K562 (cell line): Measurements from ENCODE around the gene UQCRHL. TPM values are rescaled to one million over a fixed set of nuclear protein-coding genes. Genes with fewer than 3 reads are reported as not detected.

ENCODE experiments used
- ARNT ChIP-seq, 2 experiments: fragments of 450-650 bp; IDR thresholded peaks; 2 replicates each; pipeline ENCODE4 v1.6.1; 2016; ENCODE audit warnings: mild to moderate bottlenecking in 1 of 2
- ATF3 ChIP-seq, 2 experiments: fragments of 450-650 bp in 1 of 2; sonication (generic) in 1 of 2; formaldehyde crosslinking in 1 of 2; IDR thresholded peaks in 1 of 2; conservative IDR thresholded peaks in 1 of 2; 2 replicates each; pipeline versions ENCODE4 v1.6.1 to v1.8.1; 2016 to 2023; ENCODE audit warnings: mild to moderate bottlenecking in 2 of 2, moderate library complexity in 2 of 2, inconsistent platforms in 1 of 2, missing genetic modification reagents in 1 of 2
- ATF7 ChIP-seq: fragments of 450-650 bp; IDR thresholded peaks from 2 replicates; pipeline ENCODE4 v1.7.1; 2014; ENCODE audit warnings: mild to moderate bottlenecking, moderate library complexity
- DEAF1 ChIP-seq: fragments of 450-650 bp; formaldehyde crosslinking; IDR thresholded peaks from 2 replicates; pipeline ENCODE4 v1.4.0; 2020; ENCODE audit warnings: mild to moderate bottlenecking, moderate library complexity
- DNMT1 ChIP-seq: fragments of 450-650 bp; IDR thresholded peaks from 2 replicates; pipeline ENCODE4 v1.6.1; 2016; ENCODE audit warnings: antibody characterized with exemption, mild to moderate bottlenecking
- GTF2A2 ChIP-seq: IDR thresholded peaks from 2 replicates; pipeline ENCODE4 v1.6.1; 2016; ENCODE audit warnings: mild to moderate bottlenecking, missing genetic modification characterization, missing compliant biosample characterization
- HSF4 ChIP-seq: fragments of 250-450 bp; sonication (Bioruptor Pico); IDR thresholded peaks from 2 replicates; pipeline ENCODE4 v2.1.2; 2022; ENCODE audit warnings: mild to moderate bottlenecking, moderate library complexity, borderline replicate concordance
- IRF2 ChIP-seq: sonication (generic); formaldehyde crosslinking; IDR thresholded peaks from 2 replicates; pipeline ENCODE4 v1.8.1; 2022; ENCODE audit warnings: mild to moderate bottlenecking, missing genetic modification reagents
- KAT2B ChIP-seq: IDR thresholded peaks from one replicate; pipeline ENCODE4 v1.6.1; 2012; ENCODE audit warnings: low read depth, mild to moderate bottlenecking, control low read depth, inconsistent platforms, low read length, moderate library complexity
- LCOR ChIP-seq: sonication (generic); formaldehyde crosslinking; IDR thresholded peaks from 2 replicates; pipeline ENCODE4 v1.8.0; 2022; ENCODE audit warnings: mild to moderate bottlenecking, missing genetic modification reagents
- MTA2 ChIP-seq: fragments of 450-650 bp; IDR thresholded peaks from 2 replicates; pipeline ENCODE4 v1.6.1; 2016; ENCODE audit warnings: low read depth
- OTX1 ChIP-seq: fragments of 450-650 bp; formaldehyde crosslinking; IDR thresholded peaks from 2 replicates; pipeline ENCODE4 v1.4.0; 2022; ENCODE audit warnings: mild to moderate bottlenecking
- PHTF2 ChIP-seq: fragments of 250-450 bp; sonication (Bioruptor Pico); IDR thresholded peaks from 2 replicates; pipeline ENCODE4 v1.5.0; 2021; ENCODE audit warnings: mild to moderate bottlenecking
- POLR2G ChIP-seq: fragments of 200-400 bp; formaldehyde crosslinking; IDR thresholded peaks from 2 replicates; pipeline ENCODE4 v1.6.1; 2017; ENCODE audit warnings: low read depth, mild to moderate bottlenecking, antibody characterized with exemption, low read length, moderate library complexity
- RBBP5 ChIP-seq: fragments of 200-600 bp; sonication (generic); IDR thresholded peaks from 2 replicates; pipeline ENCODE4 v1.6.1; 2012; ENCODE audit warnings: borderline replicate concordance, mild to moderate bottlenecking, low read length, control low read depth, inconsistent platforms; ENCODE audit not compliant: insufficient read depth, poor library complexity, severe bottlenecking
- SMAD3 ChIP-seq: fragments of 450-650 bp; formaldehyde crosslinking; conservative IDR thresholded peaks from 2 replicates; pipeline ENCODE4 v1.4.0; 2020; ENCODE audit warnings: mild to moderate bottlenecking
- TGIF2 ChIP-seq: sonication (generic); formaldehyde crosslinking; IDR thresholded peaks from 2 replicates; pipeline ENCODE4 v1.8.1; 2022; ENCODE audit warnings: mild to moderate bottlenecking, missing genetic modification reagents, moderate library complexity
- ZBTB17 ChIP-seq: fragments of 450-650 bp; formaldehyde crosslinking; IDR thresholded peaks from 2 replicates; pipeline ENCODE4 v1.4.0; 2020; ENCODE audit warnings: mild to moderate bottlenecking
- ZNF449 ChIP-seq: fragments of 250-450 bp; sonication (Bioruptor Pico); IDR thresholded peaks from 2 replicates; pipeline ENCODE4 v1.8.0; 2022; ENCODE audit warnings: moderate library complexity, mild to moderate bottlenecking, inconsistent platforms
- ZNF707 ChIP-seq: fragments of 250-450 bp; sonication (Bioruptor Pico); conservative IDR thresholded peaks from 2 replicates; pipeline ENCODE4 v1.8.0; 2022; ENCODE audit warnings: inconsistent platforms, mild to moderate bottlenecking, moderate library complexity
- polyA plus RNA-seq, 8 experiments: library from polyadenylated mRNA; depleted of rRNA in 4 of 8; stranded (reverse) in 5 of 8; unstranded in 3 of 8; fragments of >200 nt; fragmentation: Nextera tagmentation in 2 of 8; fragmentation: Illumina TruSeq in 1 of 8; extraction: Ambion mirVana in 2 of 8; extraction: Trizol in 1 of 8; gene quantifications; 2 replicates each; pipeline versions ENCODE4 v1.2.1 to v1.2.3, GENCODE V29; 2011 to 2014; ENCODE audit warnings: inconsistent platforms in 1 of 8, missing spikeins in 1 of 8
- total RNA-seq, 7 experiments: library from RNA; depleted of rRNA in 6 of 7; stranded (reverse); fragments of >200 nt in 6 of 7; fragmentation: Illumina TruSeq in 2 of 7; extraction: Trizol in 2 of 7; gene quantifications; 2 replicates each; pipeline versions ENCODE4 v1.2.1 to v1.2.3, GENCODE V29; 2011 to 2021; ENCODE audit warnings: low replicate concordance in 1 of 7
- TF ChIP-seq, protein P1 (sequence below): fragments of 250-450 bp; sonication (Bioruptor Pico); IDR thresholded peaks from 2 replicates; pipeline ENCODE4 v1.8.0; 2022; ENCODE audit warnings: moderate library complexity, mild to moderate bottlenecking, inconsistent platforms
- TF ChIP-seq, protein P2 (sequence below): fragments of 250-450 bp; sonication (Bioruptor Pico); IDR thresholded peaks from 2 replicates; pipeline ENCODE4 v1.8.0; 2021; ENCODE audit warnings: borderline replicate concordance, mild to moderate bottlenecking, moderate library complexity; ENCODE audit not compliant: poor library complexity, severe bottlenecking

The UQCRHL gene
- total and polyA plus RNA-seq, 9 of the 15 experiments (the other 6 are each of a cell fraction or from before 2014, with no cell fraction given), result 5.1 to 41.3 (median 21.8) TPM

- TF ChIP-seq ATF3 (IDR thresholded peaks at IDR 0.05) (no peak), ATF3 (CRISPR knock-in tag; conservative IDR thresholded peaks at IDR 0.05) (peak; percentile 72; the same call in 1 of the 2 replicates), DEAF1 (CRISPR knock-in tag) (0 out of 2 replicates have a peak, but pooled peaks have one; percentile 27), RBBP5 (no peak), TGIF2 (CRISPR knock-in tag) (no peak), MTA2 (no peak), ZBTB17 (CRISPR knock-in tag) (peak; percentile 73), OTX1 (0 out of 2 replicates have a peak, but pooled peaks have one; percentile 42), DNMT1 (0 out of 2 replicates have a peak, but pooled peaks have one; percentile 65), ARNT (IDR thresholded peaks at IDR 0.05) (0 out of 4 replicates have a peak, but pooled peaks of 1 of the 2 experiments have one; percentile 49), IRF2 (CRISPR knock-in tag) (no peak), POLR2G (peak; percentile 97), GTF2A2 (tag) (no peak), ZNF707 (CRISPR knock-in tag) (peak; percentile 51; the same call in 1 of the 2 replicates), HSF4 (CRISPR knock-in tag) (no peak), PHTF2 (CRISPR knock-in tag) (no peak), SMAD3 (0 out of 2 replicates have a peak, but pooled peaks have one; percentile 32), ZNF449 (CRISPR knock-in tag) (no peak), LCOR (0 out of 2 replicates have a peak, but pooled peaks have one; percentile 57), KAT2B (no peak), ATF7 (peak; percentile 88)
- TF ChIP-seq, protein P1, sequence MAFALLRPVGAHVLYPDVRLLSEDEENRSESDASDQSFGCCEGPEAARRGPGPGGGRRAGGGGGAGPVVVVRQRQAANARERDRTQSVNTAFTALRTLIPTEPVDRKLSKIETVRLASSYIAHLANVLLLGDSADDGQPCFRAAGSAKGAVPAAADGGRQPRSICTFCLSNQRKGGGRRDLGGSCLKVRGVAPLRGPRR (CRISPR knock-in tag), result 0 out of 2 replicates have a peak, but pooled peaks have one; percentile 22
- TF ChIP-seq, protein P2, sequence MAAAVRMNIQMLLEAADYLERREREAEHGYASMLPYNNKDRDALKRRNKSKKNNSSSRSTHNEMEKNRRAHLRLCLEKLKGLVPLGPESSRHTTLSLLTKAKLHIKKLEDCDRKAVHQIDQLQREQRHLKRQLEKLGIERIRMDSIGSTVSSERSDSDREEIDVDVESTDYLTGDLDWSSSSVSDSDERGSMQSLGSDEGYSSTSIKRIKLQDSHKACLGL (CRISPR knock-in tag), result no peak
These were observed 39.8 kb upstream of the UQCRHL start, which contains the start of gene SPEN (continued) for GRCh38 chr1:15847100-15847892.
